K562 (cell line): ENCODE results near the gene PRLHR. TPM values are rescaled to one million over a fixed set of nuclear protein-coding genes. Genes with fewer than 3 reads are reported as not detected.

ENCODE experiments used
- ATAC-seq: fragments of 200-7000 bp; cut with Tn5 transposase; 3 replicates; pipeline ENCODE4 v1.9.1; 2020; ENCODE audit warnings: moderate library complexity
- BruUV-seq: library from RNA; stranded (reverse); fragments of 400-500 nt; replicated peaks from 2 replicates; lab custom pipeline; 2021; lab: Mats Ljungman, UMichigan
- CTCF ChIA-PET: fragments of 300-600 bp; formaldehyde crosslinking; extraction: SDS; loops from one replicate; lab custom pipeline; 2021; ENCODE audit warnings: low intra/inter-chr PET ratio; lab: Yijun Ruan, JAX
- POLR2A ChIA-PET: fragments of 300-600, 350-650 bp; sonication (Branson Sonifier 250); formaldehyde crosslinking; extraction: SDS; loops from one replicate; lab custom pipeline; 2021; ENCODE audit warnings: antibody characterized with exemption, inconsistent platforms; lab: Yijun Ruan, JAX
- DNase-seq, 4 experiments: peaks; one replicate each; pipeline versions ENCODE4 v3.0.0 to v3.0.0-alpha.2; 2011 to 2018; ENCODE audit warnings: low spot score in 3 of 4, mixed read lengths in 3 of 4; ENCODE audit errors: extremely low read depth in 1 of 4
- FAIRE-seq: peaks from 2 replicates; lab custom pipeline; 2011; peaks lifted over from hg19 to GRCh38; lab: Jason Lieb, UNC
- H2AFZ ChIP-seq: 2 replicates; pipeline ENCODE4 v1.6.0; 2011; ENCODE audit warnings: low read depth, low read length, control low read depth, inconsistent platforms
- H3K27ac ChIP-seq: fragments of 200-600 bp; 3 replicates; pipeline ENCODE4 v1.8.0; 2011; ENCODE audit warnings: low read depth, mild to moderate bottlenecking, control low read depth, inconsistent platforms, low read length, moderate library complexity, mixed read lengths; ENCODE audit errors: extremely low read depth
- H3K27me3 ChIP-seq, 2 experiments: fragments of 300-600 bp in 1 of 2; 2 replicates in 1 of 2; 3 replicates in 1 of 2; pipeline versions ENCODE4 v1.6.0 to v1.8.0; 2011; ENCODE audit warnings: inconsistent platforms in 2 of 2, low read length in 2 of 2, mild to moderate bottlenecking in 1 of 2, mixed read lengths in 1 of 2, moderate library complexity in 1 of 2; ENCODE audit not compliant: control insufficient read depth in 2 of 2, insufficient read depth in 2 of 2
- H3K36me3 ChIP-seq: fragments of 300-600 bp; 3 replicates; pipeline ENCODE4 v1.8.0; 2011; ENCODE audit warnings: mild to moderate bottlenecking, low read length, inconsistent platforms; ENCODE audit not compliant: control insufficient read depth, insufficient read depth
- H3K4me1 ChIP-seq, 2 experiments: fragments of 200-600 bp in 1 of 2; replicated peaks in 1 of 2; 2 replicates in 1 of 2; 3 replicates in 1 of 2; pipeline versions ENCODE4 v1.5.1 to v1.8.0; 2011; ENCODE audit warnings: inconsistent platforms in 2 of 2, low read length in 2 of 2, mild to moderate bottlenecking in 1 of 2, mixed read lengths in 1 of 2, moderate library complexity in 1 of 2; ENCODE audit not compliant: control insufficient read depth in 2 of 2, insufficient read depth in 2 of 2
- H3K4me2 ChIP-seq: 2 replicates; pipeline ENCODE4 v1.6.1; 2011; ENCODE audit warnings: low read length, control low read depth, inconsistent platforms, mixed read lengths; ENCODE audit not compliant: insufficient read depth
- H3K4me3 ChIP-seq: fragments of 200-600 bp; sonication (generic), shearing (Covaris generic); 2 replicates; pipeline ENCODE4 v1.5.1; 2016; ENCODE audit warnings: control low read depth, inconsistent platforms
- H3K79me2 ChIP-seq: fragments of 200-600 bp; 3 replicates; pipeline ENCODE4 v1.8.0; 2011; ENCODE audit warnings: low read length, inconsistent platforms; ENCODE audit not compliant: control insufficient read depth, insufficient read depth
- H3K9ac ChIP-seq, 2 experiments: 2 replicates each; pipeline versions ENCODE4 v1.6.0 to v1.6.1; 2011; ENCODE audit warnings: low read depth in 2 of 2, low read length in 2 of 2, control low read depth in 1 of 2, inconsistent platforms in 1 of 2, mild to moderate bottlenecking in 1 of 2, mixed read lengths in 1 of 2; ENCODE audit not compliant: insufficient read depth in 1 of 2
- H3K9me1 ChIP-seq: one replicate; pipeline ENCODE4 v1.6.0; 2011; ENCODE audit warnings: inconsistent platforms, mild to moderate bottlenecking, low read length, moderate library complexity; ENCODE audit not compliant: control insufficient read depth, insufficient read depth
- H3K9me3 ChIP-seq: replicated peaks from 2 replicates; pipeline ENCODE4 v1.5.1; 2011; ENCODE audit warnings: low read depth, low read length, inconsistent platforms; ENCODE audit not compliant: control insufficient read depth, insufficient read depth
- H4K20me1 ChIP-seq: replicated peaks from 2 replicates; pipeline ENCODE4 v1.6.1; 2011; ENCODE audit warnings: low read length, inconsistent platforms, mixed read lengths; ENCODE audit not compliant: control insufficient read depth, insufficient read depth
- ATF4 ChIP-seq: fragments of 450-650 bp; formaldehyde crosslinking; IDR thresholded peaks from 2 replicates; pipeline ENCODE4 v1.4.0; 2022; ENCODE audit warnings: mild to moderate bottlenecking, moderate library complexity
- FOS ChIP-seq: IDR thresholded peaks from 3 replicates; pipeline ENCODE4 v1.6.1; 2011; ENCODE audit not compliant: insufficient read length; ENCODE audit errors: extremely low read depth
- HLTF ChIP-seq: fragments of 450-650 bp; IDR thresholded peaks from 2 replicates; pipeline ENCODE4 v1.6.1; 2016
- RBM34 ChIP-seq: fragments of 200-400 bp; formaldehyde crosslinking; IDR thresholded peaks from 2 replicates; pipeline ENCODE4 v1.6.1; 2018; ENCODE audit warnings: low read length, borderline replicate concordance; ENCODE audit not compliant: insufficient read depth
- RFX5 ChIP-seq: IDR thresholded peaks from 2 replicates; pipeline ENCODE4 v1.6.1; 2011; ENCODE audit warnings: low read depth, mild to moderate bottlenecking, improper control_type of control experiment, low read length
- SAFB2 ChIP-seq: fragments of 200-400 bp; formaldehyde crosslinking; IDR thresholded peaks from 2 replicates; pipeline ENCODE4 v1.6.1; 2018; ENCODE audit warnings: borderline replicate concordance, low read length, low read depth, moderate library complexity; ENCODE audit not compliant: severe bottlenecking
- SREBF2 ChIP-seq: sonication (generic); formaldehyde crosslinking; IDR thresholded peaks from 2 replicates; pipeline ENCODE4 v1.4.0; 2020; ENCODE audit warnings: mild to moderate bottlenecking, missing genetic modification reagents
- TSC22D4 ChIP-seq: fragments of 450-650 bp; IDR thresholded peaks from 2 replicates; pipeline ENCODE4 v1.6.1; 2016; ENCODE audit warnings: missing genetic modification characterization, missing biosample characterization, control low read depth
- XRCC5 ChIP-seq: fragments of 200-400 bp; formaldehyde crosslinking; IDR thresholded peaks from 2 replicates; pipeline ENCODE4 v1.6.1; 2017; ENCODE audit warnings: low read depth, mild to moderate bottlenecking, low read length
- ZBTB40 ChIP-seq, 2 experiments: fragments of 450-650 bp in 1 of 2; sonication (generic) in 1 of 2; formaldehyde crosslinking in 1 of 2; IDR thresholded peaks; 2 replicates each; pipeline versions ENCODE4 v1.7.1 to v1.9.0; 2016 to 2022; ENCODE audit warnings: inconsistent platforms in 1 of 2, mild to moderate bottlenecking in 1 of 2, missing genetic modification reagents in 1 of 2
- ZNF134 ChIP-seq: fragments of 250-450 bp; sonication (Bioruptor Pico); conservative IDR thresholded peaks from 2 replicates; pipeline ENCODE4 v1.4.0; 2020
- WGBS: fragments of 100-300 bp; shearing (Covaris generic); methylation state at CpG from one replicate; pipeline ENCODE4 v1.1.6; 2016; ENCODE audit warnings: low coverage, mixed read lengths; ENCODE audit not compliant: insufficient coverage; ENCODE audit errors: missing lambda C conversion rate; 5-methylcytosine and 5-hydroxymethylcytosine counted together
- in situ Hi-C: fragments of 300-500 bp; cut with MboI; formaldehyde crosslinking; loops from 4 replicates; pipeline ENCODE4 v1.15.0; 2018; ENCODE audit warnings: inconsistent platforms, mixed read lengths
- intact Hi-C: fragments of 100-400 bp; cut with micrococcal nuclease; formaldehyde crosslinking; loops from 2 replicates; pipeline ENCODE4 v1.14.2; 2022
- polyA plus RNA-seq, 8 experiments: library from polyadenylated mRNA; depleted of rRNA in 4 of 8; stranded (reverse) in 5 of 8; unstranded in 3 of 8; fragments of >200 nt; fragmentation: Nextera tagmentation in 2 of 8; fragmentation: Illumina TruSeq in 1 of 8; extraction: Ambion mirVana in 2 of 8; extraction: Trizol in 1 of 8; gene quantifications; 2 replicates each; pipeline versions ENCODE4 v1.2.1 to v1.2.3, GENCODE V29; 2011 to 2014; ENCODE audit warnings: inconsistent platforms in 1 of 8, missing spikeins in 1 of 8
- total RNA-seq, 7 experiments: library from RNA; depleted of rRNA in 6 of 7; stranded (reverse); fragments of >200 nt in 6 of 7; fragmentation: Illumina TruSeq in 2 of 7; extraction: Trizol in 2 of 7; gene quantifications; 2 replicates each; pipeline versions ENCODE4 v1.2.1 to v1.2.3, GENCODE V29; 2011 to 2021; ENCODE audit warnings: low replicate concordance in 1 of 7
- TF ChIP-seq, protein P1 (sequence below): fragments of 450-650 bp; formaldehyde crosslinking; IDR thresholded peaks from 2 replicates; pipeline ENCODE4 v1.4.0; 2022; ENCODE audit warnings: missing genetic modification characterization

The PRLHR gene
- total and polyA plus RNA-seq, 9 of the 15 experiments (the other 6 are each of a cell fraction or from before 2014, with no cell fraction given) = not detected

DNA sequence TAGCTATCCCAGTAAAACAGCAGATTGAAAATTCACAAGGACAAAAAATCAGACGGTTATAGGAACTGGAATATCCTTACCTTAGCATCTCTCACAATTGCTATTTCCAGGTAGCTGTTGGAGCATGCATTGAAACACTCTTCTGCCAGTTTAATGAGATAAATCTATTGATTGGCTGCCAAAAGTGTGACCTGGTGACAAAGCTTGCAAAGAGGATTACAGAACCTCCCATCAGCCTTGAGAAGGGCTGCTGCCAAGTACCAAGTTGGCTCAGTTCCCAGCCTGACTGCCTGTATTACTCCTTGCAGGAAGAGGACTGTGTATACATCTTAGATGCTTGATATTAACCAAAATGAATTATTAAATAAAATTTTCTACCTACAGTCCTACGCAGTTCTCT lies 5.1 kb downstream of the PRLHR start:
- no peak overlapping the region for H2AFZ ChIP-seq
- no peaks in the 10 kb centered on the region for H3K9me1 ChIP-seq
- no peak overlapping the region for H3K4me2 ChIP-seq
- intact Hi-C loops = no loop called here
- H3K27ac ChIP-seq = no peak overlapping the region
- no peaks in the 10 kb centered on the region for H3K9me3 ChIP-seq
- no peaks in the 10 kb centered on the region for H3K79me2 ChIP-seq
- H3K36me3 ChIP-seq = no peaks in the 10 kb centered on the region
- no peak for FAIRE-seq
- H3K9ac ChIP-seq = no peak overlapping the region
- no peaks in the 10 kb centered on the region for H4K20me1 ChIP-seq
- 4% methylated on average over 2 of the region's 2 CpGs for WGBS
- BruUV-seq = no TSS peak
- peaks cover 0 to 10% of the 10 kb centered on the region in 2 experiments; a peak in 2 of 5 replicates for H3K4me1 ChIP-seq
- no peak overlapping the region for H3K4me3 ChIP-seq
- CTCF ChIA-PET = no interaction called here
- DNase-seq = no peak
- in situ Hi-C loops = no loop called here
- no peak for ATAC-seq
- POLR2A ChIA-PET = interaction anchor here (0.6 to 0.9 kb wide), 2 partner anchors 174 to 654 kb away, joined by 3 read pairs; no protein-coding TSS in a partner anchor
- peaks cover 0 to 2% of the 10 kb centered on the region in 2 experiments; a peak in 2 of 5 replicates for H3K27me3 ChIP-seq
- TF ChIP-seq ZNF134 (CRISPR knock-in tag) = no peak
- no peak for TF ChIP-seq TSC22D4 (tag)
- no peak for TF ChIP-seq HLTF
- no peak for TF ChIP-seq SREBF2 (CRISPR knock-in tag)
- TF ChIP-seq SAFB2 = no peak
- no peak for TF ChIP-seq XRCC5
- no peak for TF ChIP-seq ZBTB40 (IDR thresholded peaks at IDR 0.05)
- TF ChIP-seq ZBTB40 (CRISPR knock-in tag; IDR thresholded peaks at IDR 0.05) = no peak
- no peak for TF ChIP-seq RFX5
- TF ChIP-seq FOS = no peak
- TF ChIP-seq RBM34 = no peak
- TF ChIP-seq, protein P1, sequence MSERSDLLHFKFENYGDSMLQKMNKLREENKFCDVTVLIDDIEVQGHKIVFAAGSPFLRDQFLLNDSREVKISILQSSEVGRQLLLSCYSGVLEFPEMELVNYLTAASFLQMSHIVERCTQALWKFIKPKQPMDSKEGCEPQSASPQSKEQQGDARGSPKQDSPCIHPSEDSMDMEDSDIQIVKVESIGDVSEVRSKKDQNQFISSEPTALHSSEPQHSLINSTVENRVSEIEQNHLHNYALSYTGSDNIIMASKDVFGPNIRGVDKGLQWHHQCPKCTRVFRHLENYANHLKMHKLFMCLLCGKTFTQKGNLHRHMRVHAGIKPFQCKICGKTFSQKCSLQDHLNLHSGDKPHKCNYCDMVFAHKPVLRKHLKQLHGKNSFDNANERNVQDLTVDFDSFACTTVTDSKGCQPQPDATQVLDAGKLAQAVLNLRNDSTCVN = no peak
- no peak for TF ChIP-seq ATF4
